GM12878 (cell line): ENCODE results near the gene MEF2D. TPM values are rescaled to one million over a fixed set of nuclear protein-coding genes. Genes with fewer than 3 reads are reported as not detected.
A peak's percentile ranks its signal among the peaks of the same experiment; 100 is the strongest.

Experiments used
- ATF7 ChIP-seq: fragments of 450-650 bp; IDR thresholded peaks from 2 replicates; pipeline ENCODE4 v1.6.1; 2016; ENCODE audit warnings: low read depth, mild to moderate bottlenecking
- EGR1 ChIP-seq, 2 experiments: IDR thresholded peaks; 1 replicate in 1 of 2; 2 replicates in 1 of 2; pipeline ENCODE4 v1.6.1; 2011 to 2012; ENCODE audit warnings: low read depth in 2 of 2, low read length in 2 of 2, borderline replicate concordance in 1 of 2, mild to moderate bottlenecking in 1 of 2, moderate library complexity in 1 of 2
- ELK1 ChIP-seq: IDR thresholded peaks from 2 replicates; pipeline ENCODE4 v1.6.1; 2012; ENCODE audit warnings: low read depth, low read length, improper control_type of control experiment
- ESRRA ChIP-seq: IDR thresholded peaks from 2 replicates; pipeline ENCODE4 v1.6.1; 2012; ENCODE audit warnings: mild to moderate bottlenecking, low read length, improper control_type of control experiment
- ETV6 ChIP-seq, 2 experiments: fragments of 450-650 bp in 1 of 2; IDR thresholded peaks in 1 of 2; conservative IDR thresholded peaks in 1 of 2; 2 replicates each; pipeline ENCODE4 v1.6.1; 2014; ENCODE audit warnings: antibody characterized with exemption in 1 of 2, borderline replicate concordance in 1 of 2, low read depth in 1 of 2, mild to moderate bottlenecking in 1 of 2, moderate library complexity in 1 of 2
- GATAD2B ChIP-seq: fragments of 450-650 bp; conservative IDR thresholded peaks from 2 replicates; pipeline ENCODE4 v1.6.1; 2017; ENCODE audit warnings: low read depth, mild to moderate bottlenecking, moderate library complexity
- HCFC1 ChIP-seq: fragments of 150-350 bp; IDR thresholded peaks from 2 replicates; pipeline ENCODE4 v1.6.1; 2014; ENCODE audit warnings: low read length
- KLF5 ChIP-seq: fragments of 450-650 bp; IDR thresholded peaks from 2 replicates; pipeline ENCODE4 v1.6.1; 2014; ENCODE audit warnings: mild to moderate bottlenecking; ENCODE audit not compliant: partially characterized antibody
- MTA2 ChIP-seq: fragments of 450-650 bp; IDR thresholded peaks from 2 replicates; pipeline ENCODE4 v1.6.1; 2016; ENCODE audit warnings: low read depth, mild to moderate bottlenecking, moderate library complexity
- NFYB ChIP-seq: IDR thresholded peaks from 2 replicates; pipeline ENCODE4 v1.6.1; 2011; ENCODE audit warnings: low read depth, mild to moderate bottlenecking, low read length, improper control_type of control experiment, moderate library complexity; ENCODE audit not compliant: insufficient read depth
- NR2F1 ChIP-seq: fragments of 450-650 bp; conservative IDR thresholded peaks from 2 replicates; pipeline ENCODE4 v1.6.1; 2017; ENCODE audit warnings: mild to moderate bottlenecking
- POLR2A ChIP-seq: IDR thresholded peaks from 2 replicates; pipeline ENCODE4 v1.6.1; 2011; ENCODE audit warnings: low read depth, mild to moderate bottlenecking, low read length
- SIN3A ChIP-seq: IDR thresholded peaks from 2 replicates; pipeline ENCODE4 v1.6.1; 2012; ENCODE audit warnings: low read depth, low read length, improper control_type of control experiment
- SREBF2 ChIP-seq: IDR thresholded peaks from 2 replicates; pipeline ENCODE4 v1.6.1; 2012; ENCODE audit warnings: mild to moderate bottlenecking, low read length
- TAF1 ChIP-seq: IDR thresholded peaks from 2 replicates; pipeline ENCODE4 v1.6.1; 2011; ENCODE audit warnings: mild to moderate bottlenecking, low read depth, low read length, borderline replicate concordance
- TCF7 ChIP-seq: IDR thresholded peaks from 2 replicates; pipeline ENCODE4 v1.6.1; 2014; ENCODE audit warnings: antibody characterized with exemption, borderline replicate concordance
- ZBTB4 ChIP-seq: fragments of 450-650 bp; formaldehyde crosslinking; IDR thresholded peaks from 2 replicates; pipeline ENCODE4 v1.4.0; 2022; ENCODE audit warnings: mild to moderate bottlenecking, moderate library complexity
- ZNF217 ChIP-seq: fragments of 450-650 bp; IDR thresholded peaks from 2 replicates; pipeline ENCODE4 v1.6.1; 2017; ENCODE audit warnings: antibody characterized with exemption, mild to moderate bottlenecking
- polyA plus RNA-seq, 11 experiments: library from polyadenylated mRNA; depleted of rRNA in 4 of 11; unstranded in 6 of 11; stranded (reverse) in 5 of 11; fragments of >200 nt; fragmentation: Nextera tagmentation in 4 of 11; fragmentation: Illumina TruSeq in 1 of 11; extraction: Ambion mirVana in 4 of 11; extraction: Trizol in 1 of 11; gene quantifications; 1 replicate in 1 of 11; 2 replicates in 10 of 11; pipeline versions ENCODE4 v1.2.1 to v1.2.3, GENCODE V29; 2011 to 2016; ENCODE audit warnings: inconsistent platforms in 2 of 11, missing spikeins in 2 of 11, low read depth in 1 of 11
- total RNA-seq, 4 experiments: library from RNA; depleted of rRNA in 3 of 4; stranded (reverse); fragments of >200 nt in 3 of 4; fragmentation: Illumina TruSeq in 1 of 4; extraction: Trizol in 1 of 4; gene quantifications; 2 replicates each; pipeline versions ENCODE4 v1.2.1 to v1.2.3, GENCODE V29; 2013 to 2021
- TF ChIP-seq, protein P1 (sequence below): fragments of 450-650 bp; IDR thresholded peaks from 2 replicates; pipeline ENCODE4 v1.6.1; 2017; ENCODE audit warnings: mild to moderate bottlenecking, low read depth, inconsistent platforms; ENCODE audit not compliant: poor library complexity, severe bottlenecking

The MEF2D gene
- total and polyA plus RNA-seq, 10 of the 15 experiments (the other 5 are each of a cell fraction or from before 2014, with no cell fraction given): 0.61 to 53.0 (median 15.2) TPM

DNA sequence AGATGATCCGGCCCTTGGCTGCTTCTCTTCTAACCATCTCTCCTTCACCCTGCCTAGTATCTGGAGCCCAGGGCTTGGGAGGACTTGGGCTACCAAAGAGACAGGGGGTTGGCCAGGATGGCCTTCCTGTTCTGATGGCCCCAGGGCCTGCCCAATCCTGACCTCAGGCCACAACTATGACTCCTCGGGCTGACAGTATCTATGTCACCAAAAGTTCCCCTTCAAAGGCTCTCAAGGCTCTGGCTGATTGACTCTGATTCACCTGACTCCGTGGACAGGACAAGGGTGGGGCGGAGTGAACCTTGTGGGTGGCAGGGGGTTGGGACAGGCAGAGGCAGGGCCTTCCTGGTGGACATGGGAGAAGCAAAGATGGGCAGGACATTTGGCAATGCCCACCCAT lies 12.7 kb downstream of the MEF2D start (continued):
- TF ChIP-seq ZBTB4 (CRISPR knock-in tag) (no peak), TAF1 (no peak), GATAD2B (no peak), NFYB (no peak), SIN3A (no peak), MTA2 (no peak), ZNF217 (no peak), KLF5 (no peak), ETV6 (conservative IDR thresholded peaks at IDR 0.05 in 1 of 2, IDR thresholded peaks at IDR 0.05 in 1 of 2; ENCODE audit: borderline replicate concordance in 1 of 2, low read depth in 1 of 2) (no peak), HCFC1 (no peak), ATF7 (peak; percentile 10; the same call in 1 of the 2 replicates), POLR2A (peak; percentile 29; the same call in 1 of the 2 replicates), SREBF2 (no peak), ESRRA (no peak), EGR1 (IDR thresholded peaks at IDR 0.05; ENCODE audit: borderline replicate concordance in 1 of 2, low read depth in 2 of 2, low read length in 2 of 2) (no peak), NR2F1 (peak; percentile 83), TCF7 (no peak), ELK1 (no peak)
- TF ChIP-seq, protein P1, sequence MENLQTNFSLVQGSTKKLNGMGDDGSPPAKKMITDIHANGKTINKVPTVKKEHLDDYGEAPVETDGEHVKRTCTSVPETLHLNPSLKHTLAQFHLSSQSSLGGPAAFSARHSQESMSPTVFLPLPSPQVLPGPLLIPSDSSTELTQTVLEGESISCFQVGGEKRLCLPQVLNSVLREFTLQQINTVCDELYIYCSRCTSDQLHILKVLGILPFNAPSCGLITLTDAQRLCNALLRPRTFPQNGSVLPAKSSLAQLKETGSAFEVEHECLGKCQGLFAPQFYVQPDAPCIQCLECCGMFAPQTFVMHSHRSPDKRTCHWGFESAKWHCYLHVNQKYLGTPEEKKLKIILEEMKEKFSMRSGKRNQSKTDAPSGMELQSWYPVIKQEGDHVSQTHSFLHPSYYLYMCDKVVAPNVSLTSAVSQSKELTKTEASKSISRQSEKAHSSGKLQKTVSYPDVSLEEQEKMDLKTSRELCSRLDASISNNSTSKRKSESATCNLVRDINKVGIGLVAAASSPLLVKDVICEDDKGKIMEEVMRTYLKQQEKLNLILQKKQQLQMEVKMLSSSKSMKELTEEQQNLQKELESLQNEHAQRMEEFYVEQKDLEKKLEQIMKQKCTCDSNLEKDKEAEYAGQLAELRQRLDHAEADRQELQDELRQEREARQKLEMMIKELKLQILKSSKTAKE: no peak
